ENCODE measurements around the gene TGIF1.

DNA sequence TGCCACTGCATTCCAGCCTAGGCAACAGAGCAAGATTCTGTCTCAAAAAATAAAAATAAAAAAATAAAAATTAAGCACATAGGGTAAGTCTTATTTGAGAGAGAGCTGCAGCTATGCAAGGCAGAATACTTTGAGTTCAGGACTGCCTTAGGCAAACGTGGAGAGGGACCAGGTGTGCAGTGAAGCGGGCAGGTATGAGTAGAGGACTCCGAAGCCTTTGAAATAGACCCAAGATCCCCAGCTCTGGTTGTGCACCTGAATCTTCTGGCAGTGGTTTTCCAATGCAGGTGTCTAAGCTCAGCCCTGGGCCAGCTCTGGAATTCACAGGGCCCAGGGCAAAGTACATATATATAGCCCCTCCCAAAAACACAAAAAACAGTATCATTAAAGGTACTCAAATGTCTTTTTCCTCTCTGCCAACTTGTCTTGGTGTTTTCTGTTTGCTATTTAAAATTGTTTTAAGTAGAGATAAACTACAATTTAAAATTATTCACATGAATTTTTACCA, 21.2 kb downstream of the TGIF1 start:
- TF ChIP-seq, protein P1, sequence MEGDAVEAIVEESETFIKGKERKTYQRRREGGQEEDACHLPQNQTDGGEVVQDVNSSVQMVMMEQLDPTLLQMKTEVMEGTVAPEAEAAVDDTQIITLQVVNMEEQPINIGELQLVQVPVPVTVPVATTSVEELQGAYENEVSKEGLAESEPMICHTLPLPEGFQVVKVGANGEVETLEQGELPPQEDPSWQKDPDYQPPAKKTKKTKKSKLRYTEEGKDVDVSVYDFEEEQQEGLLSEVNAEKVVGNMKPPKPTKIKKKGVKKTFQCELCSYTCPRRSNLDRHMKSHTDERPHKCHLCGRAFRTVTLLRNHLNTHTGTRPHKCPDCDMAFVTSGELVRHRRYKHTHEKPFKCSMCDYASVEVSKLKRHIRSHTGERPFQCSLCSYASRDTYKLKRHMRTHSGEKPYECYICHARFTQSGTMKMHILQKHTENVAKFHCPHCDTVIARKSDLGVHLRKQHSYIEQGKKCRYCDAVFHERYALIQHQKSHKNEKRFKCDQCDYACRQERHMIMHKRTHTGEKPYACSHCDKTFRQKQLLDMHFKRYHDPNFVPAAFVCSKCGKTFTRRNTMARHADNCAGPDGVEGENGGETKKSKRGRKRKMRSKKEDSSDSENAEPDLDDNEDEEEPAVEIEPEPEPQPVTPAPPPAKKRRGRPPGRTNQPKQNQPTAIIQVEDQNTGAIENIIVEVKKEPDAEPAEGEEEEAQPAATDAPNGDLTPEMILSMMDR (conservative IDR thresholded peaks at IDR 0.05): no peak
- TF ChIP-seq ZFX (IDR thresholded peaks at IDR 0.05): no peak

Data from C4-2B (cell line).